H1 (cell line): ENCODE data around the gene DNAH10. TPM values are rescaled to one million over a fixed set of nuclear protein-coding genes. Genes with fewer than 3 reads are reported as not detected.

Experiments
- KDM4A ChIP-seq: IDR thresholded peaks from one replicate; pipeline ENCODE4 v1.7.1; 2012; ENCODE audit warnings: low read depth, mild to moderate bottlenecking, moderate library complexity, low read length, inconsistent platforms; ENCODE audit not compliant: severe bottlenecking
- RNF2 ChIP-seq: fragments of 200-900, 300-1000 bp; sonication (generic); IDR thresholded peaks from 2 replicates; pipeline ENCODE4 v1.7.1; 2016; ENCODE audit warnings: borderline replicate concordance, low read depth, mild to moderate bottlenecking, antibody characterized with exemption, low read length; ENCODE audit not compliant: poor library complexity, severe bottlenecking; ENCODE audit errors: missing control alignments
- RXRA ChIP-seq: IDR thresholded peaks from 2 replicates; pipeline ENCODE4 v1.6.1; 2011; ENCODE audit warnings: low read depth, mild to moderate bottlenecking, low read length, moderate library complexity; ENCODE audit not compliant: insufficient read depth
- polyA plus RNA-seq, 7 experiments: library from polyadenylated mRNA; depleted of rRNA in 3 of 7; stranded (reverse) in 5 of 7; unstranded in 2 of 7; fragments of >200 nt in 5 of 7; fragments of 200-250 nt in 2 of 7; gene quantifications; 1 replicate in 5 of 7; 2 replicates in 1 of 7; 4 replicates in 1 of 7; pipeline versions ENCODE4 v1.2.1 to v1.2.3, GENCODE V29; 2011 to 2013; ENCODE audit warnings: missing spikeins in 2 of 7, mixed read lengths in 2 of 7
- total RNA-seq: library from RNA; stranded (reverse); fragmentation: NEBNext Ultra II Directional; extraction: Animal tissue kit (Norgen Biotek cat#: 25700); gene quantifications from 2 replicates; pipeline ENCODE4 v1.2.1, GENCODE V29; 2021
- TF ChIP-seq, protein P1 (sequence below): fragments of 300-600 bp; sonication (generic); IDR thresholded peaks from 2 replicates; pipeline ENCODE4 v1.7.1; 2012; ENCODE audit warnings: low read length, moderate library complexity, mild to moderate bottlenecking, inconsistent platforms; ENCODE audit not compliant: insufficient replicate concordance

The DNAH10 gene
- total and polyA plus RNA-seq, 2 of the 8 experiments (the other 6 are each of a cell fraction or from before 2014, with no cell fraction given): 0.02 to 0.24 TPM

GRCh38 chr12:123715195-123715594, 46.9 kb upstream of the DNAH10 start (continued):
- TF ChIP-seq, protein P1, sequence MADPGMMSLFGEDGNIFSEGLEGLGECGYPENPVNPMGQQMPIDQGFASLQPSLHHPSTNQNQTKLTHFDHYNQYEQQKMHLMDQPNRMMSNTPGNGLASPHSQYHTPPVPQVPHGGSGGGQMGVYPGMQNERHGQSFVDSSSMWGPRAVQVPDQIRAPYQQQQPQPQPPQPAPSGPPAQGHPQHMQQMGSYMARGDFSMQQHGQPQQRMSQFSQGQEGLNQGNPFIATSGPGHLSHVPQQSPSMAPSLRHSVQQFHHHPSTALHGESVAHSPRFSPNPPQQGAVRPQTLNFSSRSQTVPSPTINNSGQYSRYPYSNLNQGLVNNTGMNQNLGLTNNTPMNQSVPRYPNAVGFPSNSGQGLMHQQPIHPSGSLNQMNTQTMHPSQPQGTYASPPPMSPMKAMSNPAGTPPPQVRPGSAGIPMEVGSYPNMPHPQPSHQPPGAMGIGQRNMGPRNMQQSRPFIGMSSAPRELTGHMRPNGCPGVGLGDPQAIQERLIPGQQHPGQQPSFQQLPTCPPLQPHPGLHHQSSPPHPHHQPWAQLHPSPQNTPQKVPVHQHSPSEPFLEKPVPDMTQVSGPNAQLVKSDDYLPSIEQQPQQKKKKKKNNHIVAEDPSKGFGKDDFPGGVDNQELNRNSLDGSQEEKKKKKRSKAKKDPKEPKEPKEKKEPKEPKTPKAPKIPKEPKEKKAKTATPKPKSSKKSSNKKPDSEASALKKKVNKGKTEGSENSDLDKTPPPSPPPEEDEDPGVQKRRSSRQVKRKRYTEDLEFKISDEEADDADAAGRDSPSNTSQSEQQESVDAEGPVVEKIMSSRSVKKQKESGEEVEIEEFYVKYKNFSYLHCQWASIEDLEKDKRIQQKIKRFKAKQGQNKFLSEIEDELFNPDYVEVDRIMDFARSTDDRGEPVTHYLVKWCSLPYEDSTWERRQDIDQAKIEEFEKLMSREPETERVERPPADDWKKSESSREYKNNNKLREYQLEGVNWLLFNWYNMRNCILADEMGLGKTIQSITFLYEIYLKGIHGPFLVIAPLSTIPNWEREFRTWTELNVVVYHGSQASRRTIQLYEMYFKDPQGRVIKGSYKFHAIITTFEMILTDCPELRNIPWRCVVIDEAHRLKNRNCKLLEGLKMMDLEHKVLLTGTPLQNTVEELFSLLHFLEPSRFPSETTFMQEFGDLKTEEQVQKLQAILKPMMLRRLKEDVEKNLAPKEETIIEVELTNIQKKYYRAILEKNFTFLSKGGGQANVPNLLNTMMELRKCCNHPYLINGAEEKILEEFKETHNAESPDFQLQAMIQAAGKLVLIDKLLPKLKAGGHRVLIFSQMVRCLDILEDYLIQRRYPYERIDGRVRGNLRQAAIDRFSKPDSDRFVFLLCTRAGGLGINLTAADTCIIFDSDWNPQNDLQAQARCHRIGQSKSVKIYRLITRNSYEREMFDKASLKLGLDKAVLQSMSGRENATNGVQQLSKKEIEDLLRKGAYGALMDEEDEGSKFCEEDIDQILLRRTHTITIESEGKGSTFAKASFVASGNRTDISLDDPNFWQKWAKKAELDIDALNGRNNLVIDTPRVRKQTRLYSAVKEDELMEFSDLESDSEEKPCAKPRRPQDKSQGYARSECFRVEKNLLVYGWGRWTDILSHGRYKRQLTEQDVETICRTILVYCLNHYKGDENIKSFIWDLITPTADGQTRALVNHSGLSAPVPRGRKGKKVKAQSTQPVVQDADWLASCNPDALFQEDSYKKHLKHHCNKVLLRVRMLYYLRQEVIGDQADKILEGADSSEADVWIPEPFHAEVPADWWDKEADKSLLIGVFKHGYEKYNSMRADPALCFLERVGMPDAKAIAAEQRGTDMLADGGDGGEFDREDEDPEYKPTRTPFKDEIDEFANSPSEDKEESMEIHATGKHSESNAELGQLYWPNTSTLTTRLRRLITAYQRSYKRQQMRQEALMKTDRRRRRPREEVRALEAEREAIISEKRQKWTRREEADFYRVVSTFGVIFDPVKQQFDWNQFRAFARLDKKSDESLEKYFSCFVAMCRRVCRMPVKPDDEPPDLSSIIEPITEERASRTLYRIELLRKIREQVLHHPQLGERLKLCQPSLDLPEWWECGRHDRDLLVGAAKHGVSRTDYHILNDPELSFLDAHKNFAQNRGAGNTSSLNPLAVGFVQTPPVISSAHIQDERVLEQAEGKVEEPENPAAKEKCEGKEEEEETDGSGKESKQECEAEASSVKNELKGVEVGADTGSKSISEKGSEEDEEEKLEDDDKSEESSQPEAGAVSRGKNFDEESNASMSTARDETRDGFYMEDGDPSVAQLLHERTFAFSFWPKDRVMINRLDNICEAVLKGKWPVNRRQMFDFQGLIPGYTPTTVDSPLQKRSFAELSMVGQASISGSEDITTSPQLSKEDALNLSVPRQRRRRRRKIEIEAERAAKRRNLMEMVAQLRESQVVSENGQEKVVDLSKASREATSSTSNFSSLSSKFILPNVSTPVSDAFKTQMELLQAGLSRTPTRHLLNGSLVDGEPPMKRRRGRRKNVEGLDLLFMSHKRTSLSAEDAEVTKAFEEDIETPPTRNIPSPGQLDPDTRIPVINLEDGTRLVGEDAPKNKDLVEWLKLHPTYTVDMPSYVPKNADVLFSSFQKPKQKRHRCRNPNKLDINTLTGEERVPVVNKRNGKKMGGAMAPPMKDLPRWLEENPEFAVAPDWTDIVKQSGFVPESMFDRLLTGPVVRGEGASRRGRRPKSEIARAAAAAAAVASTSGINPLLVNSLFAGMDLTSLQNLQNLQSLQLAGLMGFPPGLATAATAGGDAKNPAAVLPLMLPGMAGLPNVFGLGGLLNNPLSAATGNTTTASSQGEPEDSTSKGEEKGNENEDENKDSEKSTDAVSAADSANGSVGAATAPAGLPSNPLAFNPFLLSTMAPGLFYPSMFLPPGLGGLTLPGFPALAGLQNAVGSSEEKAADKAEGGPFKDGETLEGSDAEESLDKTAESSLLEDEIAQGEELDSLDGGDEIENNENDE: no peak
- no peak for TF ChIP-seq RXRA
- TF ChIP-seq RNF2: no peak
- no peak for TF ChIP-seq KDM4A
- TF ChIP-seq, all 59 proteins: peak for 0
